Measurements from ENCODE around the gene UBQLN4.

DNA sequence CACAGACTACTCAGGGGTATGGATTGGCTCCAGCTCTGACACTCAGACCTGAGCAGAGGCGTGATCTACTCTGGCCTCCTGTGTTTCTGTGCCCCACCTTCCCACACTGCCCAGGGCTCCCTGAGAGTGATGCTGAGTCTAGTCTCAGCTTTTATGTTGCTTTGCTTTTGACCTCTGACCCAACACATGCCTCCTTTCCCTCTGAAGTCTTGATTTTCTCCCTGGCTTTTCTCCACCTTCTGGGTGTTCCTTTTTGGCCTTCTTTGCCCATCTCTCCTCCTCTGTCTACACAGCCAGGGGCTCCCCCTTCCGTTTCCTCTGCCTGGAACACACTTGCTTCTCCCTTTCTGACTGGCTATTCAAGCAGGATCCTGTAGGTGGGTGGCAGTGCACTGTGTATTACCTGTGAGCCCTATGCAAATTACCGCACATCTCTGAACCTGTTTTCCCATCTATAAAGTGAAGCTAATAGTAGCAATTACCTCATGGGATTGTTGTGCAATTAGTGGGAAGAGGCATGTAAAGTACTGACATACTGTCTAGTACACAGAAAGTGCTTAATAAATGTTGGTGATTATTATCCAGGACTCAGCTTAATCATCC, 42.4 kb upstream of the UBQLN4 start:
- TF ChIP-seq, protein P1, sequence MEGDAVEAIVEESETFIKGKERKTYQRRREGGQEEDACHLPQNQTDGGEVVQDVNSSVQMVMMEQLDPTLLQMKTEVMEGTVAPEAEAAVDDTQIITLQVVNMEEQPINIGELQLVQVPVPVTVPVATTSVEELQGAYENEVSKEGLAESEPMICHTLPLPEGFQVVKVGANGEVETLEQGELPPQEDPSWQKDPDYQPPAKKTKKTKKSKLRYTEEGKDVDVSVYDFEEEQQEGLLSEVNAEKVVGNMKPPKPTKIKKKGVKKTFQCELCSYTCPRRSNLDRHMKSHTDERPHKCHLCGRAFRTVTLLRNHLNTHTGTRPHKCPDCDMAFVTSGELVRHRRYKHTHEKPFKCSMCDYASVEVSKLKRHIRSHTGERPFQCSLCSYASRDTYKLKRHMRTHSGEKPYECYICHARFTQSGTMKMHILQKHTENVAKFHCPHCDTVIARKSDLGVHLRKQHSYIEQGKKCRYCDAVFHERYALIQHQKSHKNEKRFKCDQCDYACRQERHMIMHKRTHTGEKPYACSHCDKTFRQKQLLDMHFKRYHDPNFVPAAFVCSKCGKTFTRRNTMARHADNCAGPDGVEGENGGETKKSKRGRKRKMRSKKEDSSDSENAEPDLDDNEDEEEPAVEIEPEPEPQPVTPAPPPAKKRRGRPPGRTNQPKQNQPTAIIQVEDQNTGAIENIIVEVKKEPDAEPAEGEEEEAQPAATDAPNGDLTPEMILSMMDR (conservative IDR thresholded peaks at IDR 0.05; ENCODE audit: low read length) = no peak
- no peak for TF ChIP-seq EZH2phosphoT487 (IDR thresholded peaks at IDR 0.05; ENCODE audit: borderline replicate concordance)
